ENCODE results near the gene FBXL16.

Gene FBXL16

DNA sequence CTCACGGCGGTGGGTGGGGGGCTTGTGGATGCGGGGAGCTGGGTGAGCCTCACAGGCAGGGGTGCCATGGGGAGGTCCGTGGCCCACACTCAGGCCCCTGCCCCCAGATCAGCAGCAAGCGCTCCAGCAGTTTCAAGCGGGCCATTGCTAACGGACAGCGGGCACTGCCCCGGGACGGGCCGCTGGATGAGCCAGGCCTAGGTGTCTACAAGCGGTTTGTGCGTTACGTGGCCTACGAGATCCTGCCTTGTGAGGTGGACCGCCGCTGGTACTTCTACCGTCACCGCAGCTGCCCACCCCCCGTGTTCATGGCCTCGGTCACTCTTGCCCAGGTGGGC, 29.1 kb downstream of the FBXL16 start:
- DNase-seq: no peak

DNA sequence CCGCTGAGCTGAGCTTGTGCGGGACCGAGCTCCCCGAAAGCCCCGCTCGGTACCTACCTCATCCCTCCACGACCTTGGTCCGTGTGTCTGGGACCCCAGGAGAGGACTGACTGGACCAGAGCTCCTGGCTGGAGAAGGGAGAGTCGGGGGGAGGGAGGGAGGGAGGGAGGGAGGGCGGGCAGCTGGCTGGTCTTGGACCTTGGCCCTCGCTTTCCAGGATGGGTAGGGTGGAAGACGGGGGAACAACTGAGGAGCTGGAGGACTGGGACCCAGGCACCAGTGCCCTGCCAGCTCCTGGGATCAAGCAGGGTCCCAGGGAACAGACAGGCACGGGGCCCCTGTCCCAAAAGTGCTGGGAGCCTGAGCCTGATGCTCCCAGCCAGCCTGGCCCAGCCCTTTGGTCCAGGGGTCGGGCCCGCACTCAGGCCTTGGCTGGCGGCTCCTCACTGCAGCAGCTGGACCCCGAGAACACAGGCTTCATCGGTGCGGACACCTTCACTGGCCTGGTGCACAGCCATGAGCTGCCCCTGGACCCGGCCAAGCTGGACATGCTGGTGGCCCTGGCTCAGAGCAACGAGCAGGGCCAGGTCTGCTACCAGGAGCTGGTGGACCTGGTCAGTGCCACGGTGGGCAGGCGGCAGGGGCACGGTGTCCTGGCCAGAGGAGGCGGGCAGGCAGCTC, 29.6 kb downstream of the FBXL16 start:
- no peak for DNase-seq

DNA sequence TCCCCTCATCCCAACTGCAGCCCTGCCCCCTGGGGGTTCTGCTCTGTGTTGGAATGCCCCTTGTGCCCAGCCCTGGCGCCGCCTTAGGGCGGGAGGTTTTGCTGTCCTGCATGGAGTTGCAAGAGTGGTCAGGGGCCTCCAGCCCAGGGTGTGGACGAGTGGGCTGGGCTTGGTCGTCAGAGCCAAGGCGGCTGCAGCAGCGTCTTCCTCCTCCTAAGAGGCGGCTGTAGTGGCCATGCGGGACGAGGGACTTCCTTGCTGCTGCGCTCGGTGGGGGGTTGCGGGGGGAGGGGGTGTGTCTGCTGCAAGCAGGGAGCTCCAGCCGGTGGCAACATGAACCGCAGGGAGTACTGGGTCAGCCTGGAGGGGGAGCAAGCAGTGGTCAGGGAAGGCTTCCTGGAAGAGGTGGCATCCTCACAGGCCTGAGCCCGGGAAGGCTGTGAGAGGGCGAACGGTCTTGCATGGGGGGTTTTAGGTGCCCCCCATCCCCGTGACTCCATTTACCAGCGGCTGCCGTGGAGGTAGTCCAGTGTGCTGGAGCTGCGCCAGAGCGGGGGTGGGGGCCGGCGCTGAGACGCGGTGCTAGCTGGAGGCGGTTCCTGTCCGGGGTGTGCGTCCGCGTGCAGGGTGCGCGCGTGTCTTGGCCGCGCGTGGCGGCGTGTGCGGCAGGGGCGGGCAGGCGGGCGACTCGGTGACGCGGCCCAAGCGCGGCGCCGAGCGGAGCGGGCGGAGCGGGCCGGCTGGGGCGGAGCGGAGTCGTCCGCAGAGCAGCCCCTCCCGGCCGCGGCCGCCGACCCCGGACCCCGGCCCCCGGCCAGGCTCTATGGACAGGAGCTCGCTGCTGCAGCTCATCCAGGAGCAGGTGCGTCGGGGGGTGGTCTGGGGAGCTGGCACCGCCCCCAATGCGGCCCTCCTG, 30.4 kb downstream of the FBXL16 start, which contains the start of gene RHBDL1:
TSS of gene RHBDL1 (plus strand) at position 704 of the 916 bp plus-strand sequence. CDS start at position 824, 120 bp downstream.
- DNase-seq: peak; percentile 40

DNA sequence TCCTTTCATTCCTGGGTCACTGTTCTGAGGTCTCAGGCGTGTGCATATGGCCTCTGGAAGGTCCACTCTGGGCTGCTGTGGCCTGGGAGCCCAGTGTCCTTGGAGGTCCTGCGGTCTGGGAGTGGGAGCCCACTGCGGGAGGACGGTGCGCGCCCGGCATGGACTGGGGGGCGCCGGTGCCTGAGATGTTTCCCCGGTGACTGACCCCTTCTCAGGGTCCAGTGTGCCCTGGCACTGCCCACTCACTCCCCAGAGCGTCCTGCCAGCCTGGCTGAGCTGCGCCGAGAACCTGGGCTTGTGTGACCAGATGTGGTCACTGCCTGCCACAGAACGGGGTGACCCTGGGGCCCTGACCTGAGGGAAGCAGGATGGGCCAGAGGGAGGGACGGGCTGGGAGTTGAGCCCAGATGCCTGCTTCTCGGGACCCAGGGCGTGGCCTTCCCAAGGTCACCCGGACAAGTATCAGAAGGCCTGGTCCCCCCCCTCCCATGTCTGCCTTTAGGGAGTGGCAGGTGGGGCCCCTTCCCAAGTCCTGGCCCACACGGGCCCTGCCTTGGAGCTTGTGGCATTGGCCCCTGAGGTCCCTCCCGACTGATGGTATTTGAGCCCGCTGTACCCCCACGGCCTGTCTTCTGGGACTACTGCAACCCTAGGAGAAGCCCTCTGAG, 31.3 kb downstream of the FBXL16 start:
- no peak for DNase-seq

DNA sequence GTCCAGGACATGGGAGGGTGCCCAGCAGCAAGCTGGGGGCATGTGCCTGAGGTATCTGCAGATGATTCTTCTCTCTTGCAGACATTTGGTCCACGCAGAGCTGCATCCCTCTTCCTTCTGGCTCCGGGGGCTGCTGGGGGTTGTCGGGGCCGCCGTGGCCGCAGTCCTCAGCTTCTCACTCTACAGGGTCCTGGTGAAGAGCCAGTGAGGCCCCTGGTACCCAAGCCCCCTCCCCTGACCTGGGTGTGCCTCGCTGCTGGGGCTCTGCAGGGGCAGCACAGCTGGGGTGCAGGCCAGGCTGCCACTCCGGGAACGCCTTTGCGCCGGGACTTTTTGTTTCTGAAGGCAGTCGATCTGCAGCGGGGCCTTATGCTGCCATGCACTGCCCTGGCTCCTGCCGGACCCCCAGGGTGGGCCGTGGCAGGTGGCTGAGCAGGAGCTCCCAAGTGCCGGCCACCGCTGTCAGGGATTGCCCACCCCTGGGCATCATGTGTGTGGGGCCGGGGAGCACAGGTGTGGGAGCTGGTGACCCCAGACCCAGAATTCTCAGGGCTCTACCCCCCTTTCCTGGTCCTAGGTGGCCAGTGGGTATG, 32.1 kb downstream of the FBXL16 start:
- no peak for DNase-seq

DNA sequence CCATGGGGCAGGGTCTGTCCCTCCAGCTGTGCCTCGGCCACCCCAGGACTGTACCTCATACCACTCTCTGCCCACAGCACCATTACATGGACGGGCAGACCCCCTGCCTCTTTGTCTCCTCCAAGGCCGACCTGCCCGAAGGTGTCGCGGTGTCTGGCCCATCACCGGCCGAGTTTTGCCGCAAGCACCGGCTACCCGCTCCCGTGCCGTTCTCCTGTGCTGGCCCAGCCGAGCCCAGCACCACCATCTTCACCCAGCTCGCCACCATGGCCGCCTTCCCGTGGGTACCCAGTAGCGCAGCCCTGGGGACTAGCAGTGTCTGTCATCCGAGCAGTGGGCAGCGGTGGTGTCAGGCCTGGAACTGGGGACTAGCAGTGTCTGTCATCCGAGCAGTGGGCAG, 32.8 kb downstream of the FBXL16 start:
- DNase-seq: no peak

DNA sequence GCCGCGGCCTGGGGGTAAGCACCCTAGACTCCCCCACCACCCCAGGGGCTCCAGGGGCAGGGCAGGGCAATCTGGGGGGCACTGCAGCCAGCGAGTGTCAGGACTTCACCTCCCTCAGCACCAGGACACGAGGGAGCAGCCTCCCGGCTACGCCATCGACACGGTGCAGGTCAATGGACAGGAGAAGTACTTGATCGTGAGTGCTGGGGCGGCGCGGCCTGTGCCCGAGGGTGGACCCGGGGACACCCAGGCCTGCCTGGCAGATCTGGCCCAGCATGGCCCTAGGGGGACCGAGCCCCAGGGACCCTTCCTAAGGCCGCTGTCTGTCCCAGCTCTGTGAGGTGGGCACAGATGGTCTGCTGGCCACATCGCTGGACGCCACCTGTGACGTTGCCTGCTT, 33.2 kb downstream of the FBXL16 start:
- no peak for DNase-seq

DNA sequence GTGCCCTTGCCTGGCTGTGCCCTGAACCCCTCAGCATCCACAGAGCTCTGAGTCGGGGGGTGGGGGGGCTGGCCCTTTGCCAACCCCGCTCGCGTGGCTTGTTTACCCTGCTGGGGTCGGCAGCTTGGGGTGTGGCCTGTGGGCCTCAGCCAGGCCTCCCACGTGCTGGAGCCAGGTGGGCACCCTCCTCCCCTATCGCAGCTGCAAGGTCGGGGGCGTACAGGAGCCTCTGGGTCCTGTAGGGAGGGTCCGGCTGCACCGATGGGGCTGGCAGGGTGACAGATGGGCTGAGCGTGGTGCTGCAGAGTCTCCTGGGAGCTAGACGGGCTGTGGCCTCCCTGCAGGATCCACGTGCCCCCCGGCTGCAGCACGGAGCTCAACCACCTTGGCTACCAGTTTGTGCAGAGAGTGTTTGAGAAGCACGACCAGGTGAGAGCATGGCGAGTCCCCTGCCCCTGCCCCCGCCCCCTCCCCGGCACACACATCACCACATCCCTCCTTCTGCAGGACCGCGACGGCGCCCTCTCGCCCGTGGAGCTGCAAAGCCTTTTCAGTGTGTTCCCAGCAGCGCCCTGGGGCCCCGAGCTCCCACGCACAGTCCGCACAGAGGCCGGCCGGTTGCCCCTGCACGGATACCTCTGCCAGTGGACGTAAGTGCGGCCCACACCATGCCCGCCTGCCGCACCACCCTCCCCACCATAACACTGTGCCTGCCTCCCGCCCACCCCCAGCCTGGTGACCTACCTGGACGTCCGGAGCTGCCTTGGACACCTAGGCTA, 34.1 kb downstream of the FBXL16 start:
- DNase-seq: no peak

DNA sequence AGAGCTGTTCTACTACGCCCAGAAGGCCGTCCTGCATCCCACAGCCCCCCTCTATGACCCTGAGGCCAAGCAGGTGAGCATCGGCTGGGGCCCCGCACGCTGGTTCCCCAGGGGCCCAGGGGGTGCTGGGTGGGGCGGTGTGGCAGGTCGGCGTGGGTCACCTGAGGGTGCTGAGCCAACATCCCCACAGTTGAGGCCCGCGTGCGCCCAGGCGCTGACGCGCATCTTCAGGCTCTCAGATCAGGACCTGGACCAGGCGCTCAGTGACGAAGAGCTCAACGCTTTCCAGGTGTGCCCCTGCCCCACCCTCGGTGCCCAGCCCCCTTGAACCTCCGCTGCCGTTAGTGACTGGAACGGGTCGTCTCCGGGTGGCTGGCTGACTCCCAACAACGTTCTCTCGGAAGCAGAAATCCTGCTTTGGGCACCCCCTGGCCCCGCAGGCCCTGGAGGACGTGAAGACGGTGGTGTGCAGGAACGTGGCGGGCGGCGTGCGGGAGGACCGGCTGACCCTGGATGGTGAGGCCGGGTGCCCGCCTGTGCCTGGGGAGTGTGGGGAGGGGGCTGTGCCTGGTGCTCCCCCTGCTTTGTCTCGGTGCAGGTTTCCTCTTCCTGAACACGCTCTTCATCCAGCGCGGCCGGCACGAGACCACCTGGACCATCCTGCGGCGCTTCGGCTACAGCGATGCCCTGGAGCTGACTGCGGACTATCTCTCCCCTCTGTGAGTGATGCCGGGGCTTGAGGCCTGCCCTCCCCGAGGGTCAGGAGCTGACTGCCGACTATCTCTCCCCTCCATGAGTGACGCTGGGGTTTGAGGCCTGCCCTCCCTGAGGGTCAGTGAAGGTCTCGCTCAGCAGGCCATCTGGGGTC, 34.9 kb downstream of the FBXL16 start:
- DNase-seq: no peak

DNA sequence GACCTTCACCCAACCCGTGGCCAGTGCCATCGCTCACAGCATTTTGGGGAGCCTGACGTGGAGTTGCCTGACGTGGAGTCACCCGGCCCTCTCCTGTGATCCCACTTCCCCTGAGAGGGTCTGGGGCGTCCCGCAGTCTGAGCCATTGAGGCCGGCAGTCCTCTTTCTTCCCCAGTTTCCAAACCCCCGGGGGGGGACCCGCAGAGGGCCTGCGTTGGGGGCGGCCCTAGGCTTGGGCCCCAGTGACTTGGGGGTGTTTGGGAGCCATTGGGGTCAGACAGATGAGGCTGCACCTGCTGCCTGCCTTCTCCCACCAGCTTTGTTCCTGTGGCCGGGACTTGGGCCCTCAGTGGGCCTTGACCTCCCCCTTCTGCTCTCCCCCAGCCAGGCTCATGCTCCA, 35.9 kb downstream of the FBXL16 start:
- no peak for DNase-seq

DNA sequence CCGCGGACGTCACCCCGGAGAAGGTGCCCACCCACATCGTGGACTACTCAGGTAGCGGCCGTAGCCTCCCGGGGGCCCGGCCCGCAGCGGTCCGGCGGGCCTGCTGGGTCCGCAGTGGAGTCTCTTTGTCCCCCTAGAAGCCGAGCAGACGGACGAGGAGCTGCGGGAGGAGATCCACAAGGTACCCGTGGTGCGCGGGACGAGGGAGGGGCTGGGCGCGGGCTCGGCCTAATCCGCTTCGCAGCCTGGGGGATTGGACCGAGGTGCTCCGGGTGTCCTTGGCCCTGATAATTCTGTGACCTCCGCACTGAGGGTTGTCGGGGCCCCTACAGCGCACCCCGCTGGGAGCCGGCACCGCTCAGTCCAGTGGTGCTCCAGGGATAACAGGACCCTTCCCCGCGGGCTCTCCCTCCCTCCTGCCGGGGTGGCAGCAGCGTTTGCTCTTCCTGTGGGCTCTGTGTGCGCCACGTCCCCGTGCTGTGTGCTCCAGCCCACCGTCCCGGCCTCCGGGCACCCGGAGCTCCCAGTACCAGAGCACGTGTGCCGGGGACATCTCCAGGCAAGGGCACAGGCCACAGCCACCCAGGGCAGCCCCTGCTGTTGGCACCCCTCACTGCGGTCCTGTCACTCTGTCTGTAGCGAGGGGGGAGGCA, 37.0 kb downstream of the FBXL16 start:
- DNase-seq: no peak

DNA sequence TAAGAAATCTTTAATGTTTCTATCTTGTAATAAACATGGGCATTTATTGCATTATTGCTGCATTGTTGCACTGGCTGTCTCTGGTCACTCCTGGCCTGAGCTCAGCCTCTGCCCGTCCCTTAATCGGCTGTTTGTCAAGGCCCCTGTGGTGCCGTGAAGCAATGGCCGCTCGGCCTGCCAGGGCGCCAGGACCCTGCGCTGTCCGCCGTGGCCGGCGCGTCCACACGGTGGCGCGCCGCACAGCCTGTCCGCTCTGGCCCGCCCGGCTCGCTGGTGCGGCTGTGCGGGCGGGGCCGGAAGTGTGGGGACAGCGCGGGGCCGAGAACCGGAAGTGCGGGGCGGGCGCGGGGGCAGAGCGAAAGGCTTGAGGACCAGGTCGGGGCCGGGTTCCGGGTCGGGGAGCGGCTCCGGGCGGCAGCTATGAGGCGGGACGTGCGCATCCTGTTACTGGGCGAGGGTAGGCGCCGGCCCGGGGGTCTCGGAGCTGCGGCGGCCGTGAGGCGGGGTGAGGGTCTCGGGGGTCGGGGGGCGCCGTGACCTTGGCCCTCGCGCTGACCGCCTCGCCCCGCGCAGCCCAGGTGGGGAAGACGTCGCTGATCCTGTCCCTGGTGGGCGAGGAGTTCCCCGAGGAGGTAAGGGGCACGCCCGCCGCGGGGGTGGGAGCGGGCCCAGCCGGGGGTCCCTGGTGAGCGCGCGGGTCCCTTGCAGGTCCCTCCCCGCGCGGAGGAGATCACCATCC, 37.7 kb downstream of the FBXL16 start, which contains the start of gene RHOT2:
TSS of gene RHOT2 (plus strand) at position 353 of the 739 bp plus-strand sequence. CDS start at position 421, 68 bp downstream.
- peak; percentile 97 for DNase-seq

DNA sequence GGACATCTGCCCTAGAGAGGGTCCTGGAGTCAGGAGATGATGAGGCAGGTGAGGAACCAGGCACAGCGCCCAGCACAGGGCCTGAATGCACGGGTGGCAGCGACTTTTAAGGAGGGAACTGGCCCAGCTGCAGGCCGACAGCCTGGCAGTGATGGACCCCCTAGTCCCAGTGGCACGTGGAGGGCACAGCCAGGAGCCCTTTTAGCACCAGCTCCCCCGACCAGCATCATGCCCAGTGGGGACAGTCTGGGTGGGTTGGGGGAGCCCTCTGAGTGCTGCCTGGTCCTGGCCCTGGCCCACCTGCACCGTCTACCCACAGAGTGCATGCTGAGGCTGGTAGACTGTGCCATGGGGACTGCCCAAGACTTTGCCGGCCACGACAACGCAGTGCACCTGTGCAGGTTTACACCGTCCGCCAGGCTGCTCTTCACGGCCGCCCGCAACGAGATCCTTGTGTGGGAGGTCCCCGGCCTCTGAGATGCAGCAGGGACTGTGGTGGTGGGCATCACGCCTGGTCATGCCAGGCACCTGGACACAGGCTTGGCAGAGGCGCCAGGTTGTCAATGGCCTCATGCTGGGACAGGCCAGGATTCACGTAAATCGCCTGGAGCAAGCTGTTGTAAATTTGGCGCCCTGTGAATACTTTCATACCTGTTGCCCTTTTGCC, 38.4 kb downstream of the FBXL16 start:
- DNase-seq: no peak

DNA sequence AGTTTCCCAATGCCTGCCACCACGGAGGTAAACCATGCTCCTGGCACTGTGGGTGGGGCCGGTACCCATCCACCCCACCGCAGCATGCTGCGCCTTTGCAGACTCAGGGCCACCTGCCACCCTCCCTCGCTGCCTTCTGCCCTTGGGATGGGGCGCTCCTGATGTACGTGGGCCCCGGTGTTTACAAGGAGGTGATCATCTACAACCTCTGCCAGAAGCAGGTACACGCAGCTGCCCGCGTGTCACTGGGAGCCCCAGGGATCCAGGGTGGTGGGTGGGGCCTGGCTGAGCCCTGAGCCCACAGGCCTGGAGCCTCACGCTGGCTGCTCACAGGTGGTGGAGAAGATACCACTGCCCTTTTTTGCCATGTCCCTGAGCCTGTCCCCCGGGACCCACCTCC, 39.0 kb downstream of the FBXL16 start:
- no peak for DNase-seq

DNA sequence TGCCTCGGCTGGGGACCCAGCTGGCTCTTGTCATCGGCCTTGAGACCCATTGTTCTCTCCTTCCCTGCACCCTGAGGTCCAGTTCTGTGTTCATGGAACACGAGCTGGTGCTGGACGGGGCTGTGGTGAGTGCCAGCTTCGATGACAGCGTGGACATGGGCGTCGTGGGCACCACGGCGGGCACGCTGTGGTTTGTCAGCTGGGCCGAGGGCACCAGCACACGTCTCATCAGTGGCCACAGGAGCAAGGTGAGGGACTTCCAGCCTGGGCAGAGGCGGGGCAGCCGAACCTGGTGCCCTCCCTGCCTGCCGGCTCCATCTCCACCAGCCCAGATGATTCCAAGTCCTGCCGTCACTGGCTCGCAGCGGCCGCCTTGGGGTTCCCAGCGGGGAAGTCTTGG, 43.0 kb downstream of the FBXL16 start:
- no peak for DNase-seq

DNA sequence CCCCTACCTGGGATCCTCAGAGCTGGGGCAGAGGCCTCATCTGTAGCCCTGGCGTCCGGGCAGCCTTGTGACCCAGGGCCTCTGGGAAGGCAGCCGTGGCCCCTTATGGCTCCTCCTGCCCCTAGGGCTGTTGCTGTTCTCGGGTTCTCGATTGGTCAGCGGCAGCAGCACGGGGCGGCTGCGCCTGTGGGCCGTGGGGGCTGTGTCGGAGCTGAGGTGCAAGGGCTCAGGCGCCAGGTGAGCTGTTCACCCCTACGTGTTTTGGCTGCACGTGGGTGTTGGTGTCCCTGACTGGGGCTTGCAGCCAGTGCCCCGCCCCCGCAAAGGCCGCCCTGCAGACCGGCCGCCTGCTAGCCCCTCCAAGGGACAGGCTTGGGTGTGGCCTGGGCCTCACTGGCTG, 43.5 kb downstream of the FBXL16 start:
- DNase-seq: no peak

DNA sequence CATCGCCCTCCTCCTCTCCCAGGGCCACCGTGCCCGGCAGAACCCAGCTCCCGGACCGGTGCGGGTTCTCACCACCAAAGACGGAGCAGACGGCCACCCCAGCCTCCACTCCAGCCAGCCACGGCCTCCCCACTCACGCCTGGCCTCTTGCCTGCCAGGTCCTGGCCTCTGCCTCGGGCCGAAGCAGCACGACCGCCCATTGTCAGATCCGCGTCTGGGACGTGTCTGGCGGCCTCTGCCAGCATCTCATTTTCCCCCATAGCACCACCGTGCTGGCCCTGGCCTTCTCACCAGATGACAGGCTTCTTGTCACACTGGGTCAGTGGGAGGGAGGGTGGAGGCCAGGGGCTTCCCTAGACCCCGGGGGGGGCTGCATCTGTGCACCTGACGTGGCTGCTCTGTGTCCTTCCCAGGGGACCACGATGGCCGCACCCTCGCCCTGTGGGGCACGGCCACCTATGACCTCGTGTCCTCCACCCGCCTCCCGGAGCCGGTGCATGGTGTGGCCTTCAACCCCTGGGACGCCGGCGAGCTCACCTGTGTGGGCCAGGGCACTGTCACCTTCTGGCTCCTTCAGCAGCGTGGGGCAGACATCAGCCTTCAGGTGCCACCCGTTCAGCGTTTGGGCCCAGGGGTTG, 44.3 kb downstream of the FBXL16 start:
- no peak for DNase-seq

DNA sequence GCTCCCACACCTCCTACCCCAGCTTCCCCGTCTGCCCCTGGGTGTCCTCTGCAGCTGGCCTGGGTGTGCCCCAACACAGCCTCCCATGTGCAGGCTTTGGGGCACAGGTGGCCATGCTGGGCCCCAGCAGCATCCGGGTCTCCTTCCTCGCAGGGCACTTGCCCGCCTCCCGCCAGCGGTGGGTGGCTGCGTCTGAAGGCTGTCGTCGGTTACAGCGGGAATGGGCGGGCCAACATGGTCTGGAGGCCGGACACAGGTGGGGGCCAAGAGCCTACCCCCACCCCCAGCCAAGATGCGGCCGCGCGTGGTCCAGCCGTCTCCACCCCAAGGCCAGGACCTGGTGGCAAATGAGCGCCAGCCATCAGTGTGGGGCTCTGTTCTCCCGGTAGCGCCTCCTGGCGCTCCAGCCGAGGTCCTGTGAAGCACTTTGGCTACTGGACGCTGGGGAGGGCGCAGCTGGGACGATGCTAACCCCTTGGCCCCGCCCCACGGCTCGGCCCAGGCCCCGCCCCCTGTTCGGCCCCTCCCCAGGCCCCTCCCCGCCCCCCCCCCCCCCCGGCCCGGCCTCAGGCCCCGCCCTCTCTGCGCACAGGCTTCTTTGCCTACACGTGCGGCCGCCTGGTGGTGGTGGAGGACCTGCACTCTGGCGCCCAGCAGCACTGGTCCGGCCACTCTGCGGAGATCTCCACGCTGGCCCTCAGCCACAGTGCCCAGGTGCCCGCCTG, 45.0 kb downstream of the FBXL16 start:
- DNase-seq: peak; percentile 82

Measured in stimulated activated CD4-positive, alpha-beta T cell treated with anti-CD3 and anti-CD28 coated beads, Interleukin-15, amount 100 ng/mL, for 24 hours (primary cell).